Smooth muscle cell (in vitro differentiated cells): ENCODE measurements around the gene STK10. TPM values are rescaled to one million over a fixed set of nuclear protein-coding genes. Genes with fewer than 3 reads are reported as not detected.

ENCODE experiments used
- DNase-seq: peaks from one replicate; lab custom pipeline; 2025; ENCODE audit not compliant: unreplicated experiment; lab: John Stamatoyannopoulos, UW
- H2AFZ ChIP-seq: fragments of 200-600 bp; sonication (generic); 2 replicates; pipeline ENCODE4 v1.6.0; 2016; ENCODE audit warnings: antibody characterized with exemption, low read depth, mild to moderate bottlenecking
- H3F3A ChIP-seq: fragments of 200-600 bp; sonication (generic); 2 replicates; pipeline ENCODE4 v1.6.0; 2017; ENCODE audit warnings: antibody characterized with exemption, low read depth
- H3K27ac ChIP-seq: fragments of 200-600 bp; sonication (generic); 2 replicates; pipeline ENCODE4 v1.5.1; 2016; ENCODE audit warnings: low read depth, mild to moderate bottlenecking
- H3K27me3 ChIP-seq: fragments of 200-600 bp; sonication (generic); 2 replicates; pipeline ENCODE4 v1.6.1; 2016; ENCODE audit warnings: low read depth, mild to moderate bottlenecking
- H3K36me3 ChIP-seq: fragments of 200-600 bp; sonication (generic); 2 replicates; pipeline ENCODE4 v1.5.1; 2016; ENCODE audit warnings: low read depth
- H3K4me1 ChIP-seq: fragments of 200-600 bp; sonication (generic); 2 replicates; pipeline ENCODE4 v1.5.1; 2016; ENCODE audit warnings: low read depth
- H3K4me2 ChIP-seq: fragments of 200-600 bp; sonication (generic); 2 replicates; pipeline ENCODE4 v1.6.0; 2016; ENCODE audit warnings: mild to moderate bottlenecking
- H3K4me3 ChIP-seq: fragments of 200-600 bp; sonication (generic); 2 replicates; pipeline ENCODE4 v1.5.1; 2016; ENCODE audit warnings: mild to moderate bottlenecking
- H3K79me2 ChIP-seq: fragments of 200-600 bp; sonication (generic); 2 replicates; pipeline ENCODE4 v1.6.0; 2016; ENCODE audit warnings: low read depth, mild to moderate bottlenecking
- H3K9ac ChIP-seq: fragments of 200-600 bp; sonication (generic); 2 replicates; pipeline ENCODE4 v1.6.0; 2016; ENCODE audit warnings: low read depth
- H3K9me3 ChIP-seq: fragments of 200-600 bp; sonication (generic); replicated peaks from 2 replicates; pipeline ENCODE4 v1.5.1; 2016; ENCODE audit warnings: low read depth
- H4K20me1 ChIP-seq: fragments of 200-600 bp; sonication (generic); 2 replicates; pipeline ENCODE4 v1.6.0; 2016; ENCODE audit warnings: low read depth
- WGBS: methylation state at CpG from one replicate; pipeline ENCODE4 v1.1.7; 2016; ENCODE audit warnings: low lambda C conversion rate; 5-methylcytosine and 5-hydroxymethylcytosine counted together
- polyA plus RNA-seq: library from polyadenylated mRNA; unstranded; fragments of >200 nt; fragmentation: Nextera tagmentation; extraction: Ambion mirVana; gene quantifications from 2 replicates; pipeline ENCODE4 v1.2.1, GENCODE V29; 2016
- total RNA-seq: library from RNA; depleted of rRNA; stranded (reverse); fragments of >200 nt; gene quantifications from 2 replicates; pipeline ENCODE4 v1.2.3, GENCODE V29; 2014
- TF ChIP-seq, protein P1 (sequence below): fragments of 200-600 bp; sonication (generic); IDR thresholded peaks from 2 replicates; pipeline ENCODE4 v1.5.1; 2017; ENCODE audit warnings: borderline replicate concordance, mild to moderate bottlenecking, antibody characterized with exemption; ENCODE audit not compliant: insufficient read depth, poor library complexity, severe bottlenecking

STK10 gene
- total and polyA plus RNA-seq, 2 experiments from 2014 or later: 10.7 to 26.0 TPM

DNA sequence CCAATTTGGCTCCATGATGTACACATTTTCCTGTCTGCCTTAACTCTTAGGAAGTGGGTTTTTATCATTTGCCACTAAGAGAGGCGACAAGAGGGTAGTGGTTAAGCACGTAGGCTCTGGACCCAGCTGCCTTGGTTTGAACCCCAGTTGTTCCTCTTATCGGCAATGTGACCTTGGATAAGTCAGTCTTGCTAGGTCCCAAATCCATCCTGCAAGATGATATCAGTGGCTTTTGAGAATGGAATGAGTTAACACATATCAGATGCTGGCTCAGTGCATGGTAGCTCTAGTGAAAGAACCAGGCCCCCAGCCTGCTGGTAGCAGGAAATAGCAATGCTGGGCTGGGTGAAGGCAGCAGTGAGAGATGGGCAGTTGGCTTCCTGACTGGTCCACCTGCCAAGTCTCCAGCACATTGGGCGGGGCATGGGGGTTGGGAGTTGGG lies 72.5 kb downstream of the STK10 start:
- no peak overlapping the region for H2AFZ ChIP-seq
- TF ChIP-seq, protein P1, sequence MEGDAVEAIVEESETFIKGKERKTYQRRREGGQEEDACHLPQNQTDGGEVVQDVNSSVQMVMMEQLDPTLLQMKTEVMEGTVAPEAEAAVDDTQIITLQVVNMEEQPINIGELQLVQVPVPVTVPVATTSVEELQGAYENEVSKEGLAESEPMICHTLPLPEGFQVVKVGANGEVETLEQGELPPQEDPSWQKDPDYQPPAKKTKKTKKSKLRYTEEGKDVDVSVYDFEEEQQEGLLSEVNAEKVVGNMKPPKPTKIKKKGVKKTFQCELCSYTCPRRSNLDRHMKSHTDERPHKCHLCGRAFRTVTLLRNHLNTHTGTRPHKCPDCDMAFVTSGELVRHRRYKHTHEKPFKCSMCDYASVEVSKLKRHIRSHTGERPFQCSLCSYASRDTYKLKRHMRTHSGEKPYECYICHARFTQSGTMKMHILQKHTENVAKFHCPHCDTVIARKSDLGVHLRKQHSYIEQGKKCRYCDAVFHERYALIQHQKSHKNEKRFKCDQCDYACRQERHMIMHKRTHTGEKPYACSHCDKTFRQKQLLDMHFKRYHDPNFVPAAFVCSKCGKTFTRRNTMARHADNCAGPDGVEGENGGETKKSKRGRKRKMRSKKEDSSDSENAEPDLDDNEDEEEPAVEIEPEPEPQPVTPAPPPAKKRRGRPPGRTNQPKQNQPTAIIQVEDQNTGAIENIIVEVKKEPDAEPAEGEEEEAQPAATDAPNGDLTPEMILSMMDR: no peak
- H3K4me1 ChIP-seq: peaks cover 7% of the 10 kb centered on the region
- H3K27ac ChIP-seq: no peak overlapping the region
- H4K20me1 ChIP-seq: no peaks in the 10 kb centered on the region
- no peak overlapping the region for H3K4me2 ChIP-seq
- no peak for DNase-seq
- H3K79me2 ChIP-seq: no peaks in the 10 kb centered on the region
- H3K9ac ChIP-seq: no peak overlapping the region
- peaks cover 14% of the 10 kb centered on the region for H3F3A ChIP-seq
- H3K4me3 ChIP-seq: no peak overlapping the region
- 93% methylated on average over 4 of the region's 4 CpGs for WGBS
- H3K9me3 ChIP-seq: no peaks in the 10 kb centered on the region
- H3K36me3 ChIP-seq: no peaks in the 10 kb centered on the region
- no peaks in the 10 kb centered on the region for H3K27me3 ChIP-seq

DNA sequence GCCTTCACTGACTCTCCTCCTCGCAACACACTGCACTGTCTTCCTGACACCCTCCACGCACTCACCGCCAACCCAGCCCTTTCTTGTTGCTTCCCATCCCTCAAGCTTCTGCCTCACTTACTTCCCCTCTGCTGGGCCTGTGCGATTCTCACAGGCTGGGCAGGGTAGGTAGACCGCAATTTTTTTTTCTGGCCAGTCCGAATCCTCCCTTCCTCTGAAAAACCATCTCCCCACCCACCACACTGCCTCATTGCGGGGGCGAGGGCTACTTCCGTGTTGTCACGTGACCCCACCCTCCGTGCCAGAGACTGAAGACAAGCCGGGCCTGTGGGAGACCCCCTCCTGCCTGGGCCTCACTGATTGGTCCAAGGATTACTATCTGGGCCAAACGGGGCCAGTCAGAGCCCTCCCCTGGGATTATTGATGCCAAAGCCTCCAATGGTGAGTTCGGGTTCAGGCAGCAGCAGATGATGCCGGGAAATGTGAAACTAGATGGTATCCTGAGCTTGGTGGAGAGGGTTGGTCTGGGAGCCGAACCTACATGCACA lies 73.1 kb downstream of the STK10 start:
- no peak overlapping the region for H3K4me2 ChIP-seq

DNA sequence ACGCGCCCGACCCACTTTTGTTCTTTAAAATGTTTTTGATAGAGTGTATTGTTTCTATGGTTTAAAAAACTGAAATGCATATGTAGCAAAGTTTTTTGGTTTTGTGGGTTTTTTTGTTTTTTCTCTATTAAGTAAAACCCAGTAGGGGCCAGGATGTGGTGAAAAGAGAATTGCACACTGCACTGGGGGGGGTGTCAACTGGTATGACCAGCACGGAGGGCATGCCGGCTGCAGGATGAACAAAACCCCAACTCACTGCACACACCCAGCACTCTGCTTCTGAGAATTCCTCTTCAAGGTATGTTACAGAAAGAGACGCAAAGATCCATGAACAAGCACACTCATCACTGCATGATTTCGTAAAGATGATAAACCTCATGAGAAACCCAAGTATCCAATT lies 75.0 kb downstream of the STK10 start:
- Histone ChIP-seq H3K79me2 (no peaks in the 10 kb centered on the region), H3K4me3 (no peak overlapping the region), H3K4me1 (peaks cover 7% of the 10 kb centered on the region), H3K4me2 (no peak overlapping the region), H3F3A (peaks cover 14% of the 10 kb centered on the region), H4K20me1 (no peaks in the 10 kb centered on the region), H3K36me3 (no peaks in the 10 kb centered on the region), H2AFZ (no peak overlapping the region), H3K27me3 (no peaks in the 10 kb centered on the region), H3K9me3 (no peaks in the 10 kb centered on the region), H3K9ac (no peak overlapping the region), H3K27ac (no peak overlapping the region)
- no peak for DNase-seq
- TF ChIP-seq, protein P1: no peak
- WGBS: 88% methylated on average over 7 of the region's 7 CpGs

More for the DNA sequence above, 73.1 kb downstream of the STK10 start:
- Histone ChIP-seq H3F3A (peaks cover 14% of the 10 kb centered on the region), H3K27ac (no peak overlapping the region), H3K9ac (no peak overlapping the region), H3K4me3 (no peak overlapping the region), H4K20me1 (no peaks in the 10 kb centered on the region), H3K9me3 (no peaks in the 10 kb centered on the region), H3K4me1 (peaks cover 7% of the 10 kb centered on the region), H3K36me3 (no peaks in the 10 kb centered on the region), H3K27me3 (no peaks in the 10 kb centered on the region), H3K79me2 (no peaks in the 10 kb centered on the region), H2AFZ (no peak overlapping the region)
- TF ChIP-seq, protein P1: no peak
- WGBS: 87% methylated on average over 16 of the region's 16 CpGs
- no peak for DNase-seq

GRCh38 chr5:172111852-172112225 lies 76.2 kb downstream of the STK10 start:
- peaks cover 13% of the 10 kb centered on the region for H3K4me1 ChIP-seq
- peak overlapping the region; percentile 25 for H3K9ac ChIP-seq
- no peak overlapping the region for H3K4me3 ChIP-seq
- H3K79me2 ChIP-seq: no peaks in the 10 kb centered on the region
- TF ChIP-seq, protein P1: no peak
- no peak for DNase-seq
- H3F3A ChIP-seq: peaks cover 14% of the 10 kb centered on the region
- H3K36me3 ChIP-seq: no peaks in the 10 kb centered on the region
- H4K20me1 ChIP-seq: no peaks in the 10 kb centered on the region
- no peaks in the 10 kb centered on the region for H3K9me3 ChIP-seq
- H3K27me3 ChIP-seq: no peaks in the 10 kb centered on the region
- peak overlapping the region; percentile 73 for H3K27ac ChIP-seq
- peak overlapping the region; percentile 80 for H3K4me2 ChIP-seq
- H2AFZ ChIP-seq: no peak overlapping the region
